ENCODE data around the gene CUEDC1.
"Not testable (repeated sequence)": the region's sequence is repeated elsewhere in the genome, so short reads cannot be mapped to it uniquely, and the experiment has no call there.

CUEDC1 gene

GRCh38 chr17:57937492-57937891 is 17.7 kb downstream of the CUEDC1 start:
- no peak for DNase-seq

- DNase-seq: no peak
Observed at GRCh38 chr17:57935833-57936807, 19.1 kb downstream of the CUEDC1 start.

GRCh38 chr17:57931488-57932137 is 23.6 kb downstream of the CUEDC1 start:
- no peak for DNase-seq

- no peak for DNase-seq
Observed at GRCh38 chr17:57930239-57930638, 25.0 kb downstream of the CUEDC1 start.

GRCh38 chr17:57929386-57929785 is 25.8 kb downstream of the CUEDC1 start:
- no peak for DNase-seq

GRCh38 chr17:57928928-57929327 is 26.3 kb downstream of the CUEDC1 start:
- no peak for DNase-seq

GRCh38 chr17:57927048-57927723 is 28.0 kb downstream of the CUEDC1 start:
- no peak for DNase-seq

GRCh38 chr17:57926723-57927047 is 28.5 kb downstream of the CUEDC1 start:
- no peak for DNase-seq

- DNase-seq: no peak
Observed at GRCh38 chr17:57925361-57925990, 29.7 kb downstream of the CUEDC1 start.

GRCh38 chr17:57924677-57925076 is 30.5 kb downstream of the CUEDC1 start:
- no peak for DNase-seq

GRCh38 chr17:57923182-57923872 is 31.9 kb downstream of the CUEDC1 start:
- DNase-seq: no peak

- not testable (repeated sequence) for DNase-seq
Observed at GRCh38 chr17:57922745-57923144, 32.5 kb downstream of the CUEDC1 start.

- DNase-seq: no peak
Observed at GRCh38 chr17:57920916-57921703, 34.1 kb downstream of the CUEDC1 start.

- no peak for DNase-seq
Observed at GRCh38 chr17:57919918-57920317, 35.3 kb downstream of the CUEDC1 start.

- no peak for DNase-seq
Observed at GRCh38 chr17:57918017-57918895, 37.0 kb downstream of the CUEDC1 start.

- DNase-seq: peak; percentile 39
Observed at GRCh38 chr17:57916925-57917858, 38.0 kb downstream of the CUEDC1 start.

- DNase-seq: no peak
Observed at GRCh38 chr17:57915985-57916757, 39.0 kb downstream of the CUEDC1 start.

GRCh38 chr17:57915544-57915943 is 39.7 kb downstream of the CUEDC1 start:
- no peak for DNase-seq

Measured in CD4-positive, alpha-beta T cell treated with Interleukin-10 for 1 hour (primary cell).